NCI-H748 treated with DMSO at 0.1 percent for 48 hours (cell line): Measurements from ENCODE around the gene UBQLN3.
A peak's percentile ranks its signal among the peaks of the same experiment; 100 is the strongest.

ENCODE experiments used
- DNase-seq: peaks from one replicate; lab custom pipeline; 2025; lab: John Stamatoyannopoulos, UW

UBQLN3 gene

GRCh38 chr11:5505363-5506048, 4.3 kb downstream of the UBQLN3 start:
- no peak for DNase-seq

DNA sequence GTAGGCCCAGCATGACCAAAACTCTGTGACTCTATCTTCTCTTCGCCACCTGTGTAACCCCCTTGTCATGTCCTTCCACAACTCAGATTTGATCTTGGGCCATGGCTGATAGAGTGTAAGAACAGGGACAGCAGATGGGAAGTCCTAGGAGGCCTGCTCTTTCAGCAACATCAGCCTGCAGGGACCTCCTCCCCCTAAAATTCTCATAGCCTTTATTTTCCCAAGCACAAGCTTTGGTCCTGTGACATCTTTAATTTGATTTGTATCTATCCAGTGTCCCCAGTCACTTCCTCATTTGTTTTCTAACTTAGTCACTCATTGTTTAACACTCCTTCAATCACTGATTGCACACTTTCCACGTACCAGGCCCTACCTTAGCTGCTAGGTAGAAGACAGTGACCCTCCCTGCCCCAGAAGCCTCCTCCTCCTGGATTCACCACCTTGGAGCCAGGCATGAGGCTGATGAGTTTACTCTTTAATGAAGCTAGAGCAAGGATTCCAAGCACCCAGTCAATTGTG, 5.3 kb downstream of the UBQLN3 start:
- DNase-seq: no peak

GRCh38 chr11:5500393-5500801, 9.4 kb downstream of the UBQLN3 start:
- DNase-seq: no peak

DNA sequence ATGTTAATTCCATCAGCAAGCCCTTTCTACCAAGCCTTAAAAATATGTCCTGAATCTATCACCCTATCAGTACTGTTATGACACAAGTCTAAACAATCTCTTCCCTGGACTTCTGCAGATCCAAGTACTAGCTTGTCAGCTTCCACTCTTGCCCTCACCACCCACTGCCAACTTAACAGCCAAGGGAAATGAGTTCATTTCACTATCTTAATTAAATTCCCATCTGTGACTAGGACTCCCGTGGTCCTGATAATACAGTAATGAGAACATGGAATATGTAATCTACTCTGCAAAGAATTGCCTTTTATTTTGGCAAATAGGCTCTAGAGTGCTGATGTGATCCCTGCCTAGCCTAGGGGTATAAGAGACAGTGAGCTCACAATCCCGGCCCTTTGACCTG, 10.1 kb downstream of the UBQLN3 start:
- no peak for DNase-seq

DNA sequence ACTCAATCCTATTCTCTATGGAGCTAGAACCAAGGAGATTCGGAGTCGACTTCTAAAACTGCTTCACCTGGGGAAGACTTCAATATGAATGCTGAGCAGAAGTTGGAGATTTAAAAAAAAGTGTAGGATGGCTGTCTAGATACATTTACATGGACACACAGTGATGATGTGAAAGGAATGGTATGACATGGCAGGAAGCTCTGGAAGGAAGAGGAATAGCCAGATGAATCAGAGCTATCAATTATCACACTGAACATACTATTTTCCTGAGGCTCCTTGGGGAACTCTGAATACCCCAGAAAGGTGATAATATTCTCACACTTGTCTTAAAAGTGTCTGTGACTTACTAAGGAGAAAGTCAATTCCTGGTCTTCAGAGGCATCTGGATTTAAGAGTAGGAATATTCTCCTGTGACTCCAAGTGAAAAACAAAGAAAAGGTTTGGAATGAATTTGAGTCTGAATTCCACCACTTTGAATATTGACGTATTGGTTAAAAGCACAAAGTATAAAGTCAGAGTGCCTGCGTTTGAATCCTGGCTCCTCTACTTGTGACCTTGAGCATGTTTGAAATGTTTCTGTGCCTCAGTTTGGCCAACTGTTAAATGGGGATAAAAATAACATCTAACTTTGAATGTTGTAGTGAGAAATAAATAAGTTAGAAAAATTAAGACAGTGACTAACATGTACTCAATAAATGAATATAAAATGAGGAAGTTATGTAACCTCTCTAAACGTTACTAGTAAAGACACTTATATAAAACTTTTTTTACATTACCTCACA, 20.0 kb downstream of the UBQLN3 start:
- no peak for DNase-seq

DNA sequence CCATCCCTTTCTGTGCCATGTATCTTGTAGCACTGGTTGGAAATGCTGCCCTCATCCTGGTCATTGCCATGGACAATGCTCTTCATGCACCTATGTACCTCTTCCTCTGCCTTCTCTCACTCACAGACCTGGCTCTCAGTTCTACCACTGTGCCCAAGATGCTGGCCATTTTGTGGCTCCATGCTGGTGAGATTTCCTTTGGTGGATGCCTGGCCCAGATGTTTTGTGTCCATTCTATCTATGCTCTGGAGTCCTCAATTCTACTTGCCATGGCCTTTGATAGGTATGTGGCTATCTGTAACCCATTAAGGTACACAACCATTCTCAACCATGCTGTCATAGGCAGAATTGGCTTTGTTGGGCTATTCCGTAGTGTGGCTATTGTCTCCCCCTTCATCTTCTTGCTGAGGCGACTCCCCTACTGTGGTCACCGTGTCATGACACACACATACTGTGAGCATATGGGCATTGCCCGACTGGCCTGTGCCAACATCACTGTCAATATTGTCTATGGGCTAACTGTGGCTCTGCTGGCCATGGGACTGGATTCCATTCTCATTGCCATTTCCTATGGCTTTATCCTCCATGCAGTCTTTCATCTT, 20.9 kb downstream of the UBQLN3 start:
- no peak for DNase-seq

DNA sequence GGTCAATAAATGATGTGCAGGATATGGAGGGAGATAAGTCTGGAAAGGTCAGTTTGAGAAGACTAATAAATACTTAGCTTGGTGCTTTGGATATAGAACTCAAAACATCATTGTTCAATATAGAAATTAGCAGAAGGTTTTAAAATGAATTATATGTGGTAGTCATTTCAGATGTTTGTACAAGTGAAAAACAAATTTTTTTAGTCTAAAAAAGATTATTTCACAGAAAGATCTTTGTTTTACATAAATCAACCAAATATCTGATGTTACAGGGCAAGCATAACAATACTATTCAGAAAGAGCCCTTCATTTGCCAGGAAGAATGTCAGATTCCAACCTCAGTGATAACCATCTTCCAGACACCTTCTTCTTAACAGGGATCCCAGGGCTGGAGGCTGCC, 21.4 kb downstream of the UBQLN3 start, which contains the start of gene OR52D1:
Gene OR52D1, plus strand, starts transcription at position 301 of the 400 bp plus-strand sequence. Its CDS starts 22 bp downstream, at position 323.
- DNase-seq: no peak

GRCh38 chr11:5486421-5486820, 23.3 kb downstream of the UBQLN3 start:
- DNase-seq: no peak

- DNase-seq: no peak
Observed at GRCh38 chr11:5486003-5486402, 23.8 kb downstream of the UBQLN3 start.

- DNase-seq: peak; percentile 12
Observed at GRCh38 chr11:5476186-5476819, 33.5 kb downstream of the UBQLN3 start.

- DNase-seq: no peak
Observed at GRCh38 chr11:5473921-5474320, 35.8 kb downstream of the UBQLN3 start.

GRCh38 chr11:5467527-5467926, 42.2 kb downstream of the UBQLN3 start:
- no peak for DNase-seq

GRCh38 chr11:5460983-5461621, 48.7 kb downstream of the UBQLN3 start:
- DNase-seq: no peak
